H9 (cell line): ENCODE measurements around the gene ZNF653. TPM values are rescaled to one million over a fixed set of nuclear protein-coding genes. Genes with fewer than 3 reads are reported as not detected.

Experiments used
- DNase-seq: peaks from one replicate; pipeline ENCODE4 v3.0.0-alpha.2; 2017
- H2AFZ ChIP-seq: one replicate; pipeline ENCODE4 v1.6.1; 2013; ENCODE audit warnings: mild to moderate bottlenecking, low read length, control low read depth, moderate library complexity
- H2AK5ac ChIP-seq: 2 replicates; pipeline ENCODE4 v1.6.1; 2013; ENCODE audit warnings: low read length, control low read depth, mixed read lengths; ENCODE audit not compliant: insufficient read length
- H2BK120ac ChIP-seq: one replicate; pipeline ENCODE4 v1.6.1; 2013; ENCODE audit warnings: low read depth, mild to moderate bottlenecking, low read length, control low read depth, inconsistent platforms; ENCODE audit not compliant: poor library complexity, severe bottlenecking
- H2BK12ac ChIP-seq: 2 replicates; pipeline ENCODE4 v1.6.1; 2013; ENCODE audit warnings: low read length, control low read depth, mixed read lengths, low read depth; ENCODE audit not compliant: insufficient read length
- H2BK15ac ChIP-seq: 2 replicates; pipeline ENCODE4 v1.6.1; 2013; ENCODE audit warnings: low read depth, low read length, control low read depth
- H2BK20ac ChIP-seq: one replicate; pipeline ENCODE4 v1.6.1; 2013; ENCODE audit warnings: low read depth, mild to moderate bottlenecking, low read length, control low read depth, inconsistent platforms; ENCODE audit not compliant: poor library complexity, severe bottlenecking
- H2BK5ac ChIP-seq: 2 replicates; pipeline ENCODE4 v1.6.1; 2013; ENCODE audit warnings: low read length, control low read depth, mixed read lengths; ENCODE audit not compliant: insufficient read length
- H3K14ac ChIP-seq: 2 replicates; pipeline ENCODE4 v1.6.1; 2013; ENCODE audit warnings: low read length, control low read depth; ENCODE audit not compliant: insufficient read depth
- H3K18ac ChIP-seq: 2 replicates; pipeline ENCODE4 v1.6.1; 2013; ENCODE audit warnings: low read depth, mild to moderate bottlenecking, mixed read lengths, low read length, control low read depth; ENCODE audit not compliant: insufficient read length
- H3K23ac ChIP-seq: 2 replicates; pipeline ENCODE4 v1.6.1; 2013; ENCODE audit warnings: low read length, control low read depth, mixed read lengths, low read depth; ENCODE audit not compliant: insufficient read length
- H3K23me2 ChIP-seq: 2 replicates; pipeline ENCODE4 v1.6.1; 2013; ENCODE audit warnings: low read depth, mild to moderate bottlenecking, mixed read lengths, low read length, control low read depth; ENCODE audit not compliant: insufficient read length, poor library complexity, severe bottlenecking
- H3K27ac ChIP-seq: 2 replicates; pipeline ENCODE4 v1.5.1; 2013; ENCODE audit warnings: low read length, control low read depth, mixed read lengths, low read depth; ENCODE audit not compliant: insufficient read length
- H3K27me3 ChIP-seq: 2 replicates; pipeline ENCODE4 v1.6.1; 2013; ENCODE audit warnings: low read length, control low read depth, inconsistent platforms; ENCODE audit not compliant: insufficient read depth
- H3K4ac ChIP-seq: 2 replicates; pipeline ENCODE4 v1.6.1; 2013; ENCODE audit warnings: low read depth, mild to moderate bottlenecking, control low read depth, inconsistent platforms, low read length, moderate library complexity
- H3K4me1 ChIP-seq: 2 replicates; pipeline ENCODE4 v1.6.1; 2013; ENCODE audit warnings: low read length, control low read depth, inconsistent platforms; ENCODE audit not compliant: insufficient read depth
- H3K4me2 ChIP-seq: 2 replicates; pipeline ENCODE4 v1.6.1; 2013; ENCODE audit warnings: low read length, control low read depth, mixed read lengths; ENCODE audit not compliant: insufficient read length, insufficient read depth
- H3K56ac ChIP-seq: 2 replicates; pipeline ENCODE4 v1.6.1; 2013; ENCODE audit warnings: low read depth, mild to moderate bottlenecking, mixed read lengths, low read length, control low read depth; ENCODE audit not compliant: insufficient read length
- H3K79me1 ChIP-seq: 2 replicates; pipeline ENCODE4 v1.6.1; 2013; ENCODE audit warnings: low read depth, mild to moderate bottlenecking, moderate library complexity, low read length, control low read depth, inconsistent platforms; ENCODE audit not compliant: insufficient read depth, poor library complexity, severe bottlenecking
- H3K79me2 ChIP-seq: 2 replicates; pipeline ENCODE4 v1.6.1; 2013; ENCODE audit warnings: low read length, control low read depth, inconsistent platforms; ENCODE audit not compliant: insufficient read depth
- H3K9ac ChIP-seq: 2 replicates; pipeline ENCODE4 v1.6.1; 2013; ENCODE audit warnings: low read length, control low read depth, mixed read lengths; ENCODE audit not compliant: insufficient read length; ENCODE audit errors: extremely low read depth
- H3K9me3 ChIP-seq: one replicate; pipeline ENCODE4 v1.6.1; 2013; ENCODE audit warnings: low read depth, low read length, inconsistent platforms; ENCODE audit not compliant: control insufficient read depth
- H3T11ph ChIP-seq: one replicate; pipeline ENCODE4 v1.6.1; 2013; ENCODE audit warnings: mild to moderate bottlenecking, low read length, control low read depth, inconsistent platforms
- H4K20me1 ChIP-seq: one replicate; pipeline ENCODE4 v1.6.1; 2013; ENCODE audit not compliant: control insufficient read depth, insufficient read length, insufficient read depth
- H4K5ac ChIP-seq: 2 replicates; pipeline ENCODE4 v1.6.1; 2013; ENCODE audit warnings: low read depth, mild to moderate bottlenecking, mixed read lengths, low read length, control low read depth; ENCODE audit not compliant: insufficient read length
- H4K8ac ChIP-seq: replicated peaks from 2 replicates; pipeline ENCODE4 v1.6.1; 2013; ENCODE audit warnings: low read length, control low read depth, mixed read lengths, low read depth; ENCODE audit not compliant: insufficient read length
- H4K91ac ChIP-seq: 2 replicates; pipeline ENCODE4 v1.6.1; 2013; ENCODE audit warnings: low read depth, mild to moderate bottlenecking, moderate library complexity, mixed read lengths, low read length, control low read depth; ENCODE audit not compliant: insufficient read length
- H3K27ac Mint-ChIP-seq, 3 experiments: 2 replicates in 2 of 3; 3 replicates in 1 of 3; pipeline ENCODE4 v1.8.0; 2020 to 2021; ENCODE audit warnings: mixed read lengths in 3 of 3, mild to moderate bottlenecking in 1 of 3, moderate library complexity in 1 of 3
- H3K27me3 Mint-ChIP-seq: 2 replicates; pipeline ENCODE4 v1.8.0; 2021; ENCODE audit warnings: low read depth, mild to moderate bottlenecking, moderate library complexity, mixed read lengths
- H3K36me3 Mint-ChIP-seq, 3 experiments: 2 replicates in 2 of 3; 3 replicates in 1 of 3; pipeline ENCODE4 v1.8.0; 2020 to 2021; ENCODE audit warnings: low read depth in 3 of 3, mixed read lengths in 3 of 3; ENCODE audit not compliant: insufficient read depth in 1 of 3
- H3K4me1 Mint-ChIP-seq, 2 experiments: 2 replicates each; pipeline ENCODE4 v1.8.0; 2020; ENCODE audit warnings: mixed read lengths in 2 of 2
- H3K4me3 Mint-ChIP-seq, 2 experiments: 2 replicates in 1 of 2; 3 replicates in 1 of 2; pipeline ENCODE4 v1.8.0; 2020 to 2021; ENCODE audit warnings: mild to moderate bottlenecking in 2 of 2, mixed read lengths in 2 of 2, moderate library complexity in 1 of 2
- H3K9me3 Mint-ChIP-seq, 2 experiments: 2 replicates in 1 of 2; 3 replicates in 1 of 2; pipeline ENCODE4 v1.8.0; 2020; ENCODE audit warnings: mild to moderate bottlenecking in 2 of 2, mixed read lengths in 2 of 2, moderate library complexity in 1 of 2
- WGBS: extraction: QIAGEN DNeasy Blood & Tissue Kit; methylation state at CpG from one replicate; pipeline ENCODE4 v1.1.7; 2013; ENCODE audit warnings: missing lambda C conversion rate, low lambda C conversion rate, mixed read lengths; ENCODE audit not compliant: insufficient read length; ENCODE audit errors: extremely low coverage; 5-methylcytosine and 5-hydroxymethylcytosine counted together
- total RNA-seq: library from RNA; stranded (reverse); gene quantifications from 2 replicates; pipeline ENCODE4 v1.2.1, GENCODE V29; 2021
- TF ChIP-seq, protein P1 (sequence below): fragments of 200-600 bp; sonication (generic); conservative IDR thresholded peaks from 3 replicates; pipeline ENCODE4 v1.8.0; 2021; ENCODE audit warnings: antibody characterized with exemption, mild to moderate bottlenecking

ZNF653 gene
- total RNA-seq, 1 experiment from 2014 or later = 11.6 TPM

DNA sequence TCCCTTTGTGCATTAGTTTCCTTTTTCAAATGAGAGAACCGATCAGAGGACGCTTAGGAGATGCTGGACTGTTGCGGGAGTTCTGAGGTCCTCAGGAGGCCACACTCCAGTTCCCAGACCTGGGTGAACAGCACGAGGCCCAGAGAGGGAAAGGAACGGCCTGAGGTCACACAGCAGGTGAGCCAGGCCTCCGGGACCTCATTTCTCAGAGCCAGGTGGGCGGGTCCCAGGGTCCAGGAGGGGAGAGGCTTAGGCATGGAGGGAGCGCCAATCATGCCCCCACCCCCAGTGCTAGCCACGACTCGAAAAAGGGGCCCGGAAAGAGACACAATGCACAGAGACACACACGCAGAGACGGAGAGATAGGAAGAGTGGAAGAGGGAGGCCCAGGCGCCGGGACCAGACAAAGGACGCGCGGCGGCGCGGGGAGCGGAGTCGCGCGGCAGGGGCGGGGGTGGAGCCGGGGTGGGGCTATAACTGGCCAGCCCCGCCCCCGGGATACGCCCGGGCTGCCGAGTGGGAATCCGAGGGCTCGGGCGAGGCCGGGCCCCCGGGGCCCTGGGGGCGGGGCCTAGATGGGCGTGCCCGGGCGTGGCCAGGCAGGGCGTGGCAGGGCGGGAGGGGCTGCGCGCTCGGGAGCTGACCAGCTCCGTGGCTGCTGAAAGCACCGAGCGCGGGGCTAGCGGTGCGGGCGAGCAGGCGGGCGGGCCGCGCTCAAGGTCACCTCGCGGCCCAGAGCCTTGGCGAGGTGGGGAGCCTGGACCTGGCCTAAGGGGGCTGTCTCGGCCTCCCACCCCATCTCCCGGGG, 26.3 kb downstream of the ZNF653 start:
- no peaks in the 10 kb centered on the region for H3K79me2 ChIP-seq
- no peak overlapping the region for H2BK20ac ChIP-seq
- H2BK120ac ChIP-seq = no peak overlapping the region
- Mint-ChIP-seq H3K4me3 (peak overlapping the region; percentile 54 to 68), H3K27me3 (peaks cover 42% of the 10 kb centered on the region), H3K27ac (no peak overlapping the region), H3K4me1 (peaks cover 4 to 18% of the 10 kb centered on the region in 2 experiments; a peak in 3 of 4 replicates), H3K36me3 (no peaks in the 10 kb centered on the region; a peak in 1 of 7 replicates), H3K9me3 (peaks cover 0 to 4% of the 10 kb centered on the region in 2 experiments; a peak in 3 of 5 replicates)
- no CpG with 5 or more reads among the region's 62 CpGs for WGBS
- H2BK15ac ChIP-seq = no peak overlapping the region
- H3K18ac ChIP-seq = no peak overlapping the region
- no peak overlapping the region for H3T11ph ChIP-seq
- TF ChIP-seq, protein P1, sequence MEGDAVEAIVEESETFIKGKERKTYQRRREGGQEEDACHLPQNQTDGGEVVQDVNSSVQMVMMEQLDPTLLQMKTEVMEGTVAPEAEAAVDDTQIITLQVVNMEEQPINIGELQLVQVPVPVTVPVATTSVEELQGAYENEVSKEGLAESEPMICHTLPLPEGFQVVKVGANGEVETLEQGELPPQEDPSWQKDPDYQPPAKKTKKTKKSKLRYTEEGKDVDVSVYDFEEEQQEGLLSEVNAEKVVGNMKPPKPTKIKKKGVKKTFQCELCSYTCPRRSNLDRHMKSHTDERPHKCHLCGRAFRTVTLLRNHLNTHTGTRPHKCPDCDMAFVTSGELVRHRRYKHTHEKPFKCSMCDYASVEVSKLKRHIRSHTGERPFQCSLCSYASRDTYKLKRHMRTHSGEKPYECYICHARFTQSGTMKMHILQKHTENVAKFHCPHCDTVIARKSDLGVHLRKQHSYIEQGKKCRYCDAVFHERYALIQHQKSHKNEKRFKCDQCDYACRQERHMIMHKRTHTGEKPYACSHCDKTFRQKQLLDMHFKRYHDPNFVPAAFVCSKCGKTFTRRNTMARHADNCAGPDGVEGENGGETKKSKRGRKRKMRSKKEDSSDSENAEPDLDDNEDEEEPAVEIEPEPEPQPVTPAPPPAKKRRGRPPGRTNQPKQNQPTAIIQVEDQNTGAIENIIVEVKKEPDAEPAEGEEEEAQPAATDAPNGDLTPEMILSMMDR = no peak
- H3K14ac ChIP-seq = peak overlapping the region; percentile 83; the same call in 1 of the 2 replicates
- no peak overlapping the region for H3K27ac ChIP-seq
- H3K9me3 ChIP-seq = no peaks in the 10 kb centered on the region
- H4K20me1 ChIP-seq = no peaks in the 10 kb centered on the region
- H3K56ac ChIP-seq = no peak overlapping the region
- peak overlapping the region; percentile 36 for H3K4me2 ChIP-seq
- DNase-seq = peak; percentile 92
- no peak overlapping the region for H3K4ac ChIP-seq
- no peak overlapping the region for H2AFZ ChIP-seq
- H4K8ac ChIP-seq = no peak overlapping the region
- H2BK5ac ChIP-seq = no peak overlapping the region
- no peak overlapping the region for H3K23ac ChIP-seq
- no peaks in the 10 kb centered on the region for H3K79me1 ChIP-seq
- H4K5ac ChIP-seq = no peak overlapping the region
- H3K23me2 ChIP-seq = peaks cover 7% of the 10 kb centered on the region
- peaks cover 12% of the 10 kb centered on the region; the same call in 1 of the 2 replicates for H3K27me3 ChIP-seq
- H4K91ac ChIP-seq = no peak overlapping the region
- no peak overlapping the region for H3K9ac ChIP-seq
- no peak overlapping the region for H2AK5ac ChIP-seq
- no peak overlapping the region for H2BK12ac ChIP-seq
- no peaks in the 10 kb centered on the region for H3K4me1 ChIP-seq
